Omental fat pad (tissue), 4 donors: ENCODE results near the gene TANC1. TPM values are rescaled to one million over a fixed set of nuclear protein-coding genes. Genes with fewer than 3 reads are reported as not detected.

Source experiments
- ATAC-seq: fragments of 150-250 bp; one replicate; pipeline ENCODE4 v1.9.1; 2016; ENCODE audit warnings: mild to moderate bottlenecking, moderate library complexity; ENCODE audit not compliant: low FRiP score
- DNase-seq: peaks from one replicate; pipeline ENCODE4 v3.0.0-alpha.2; 2019; ENCODE audit warnings: low spot score
- CTCF ChIP-seq, 3 donors: fragments of 450-650 bp; IDR thresholded peaks; one replicate each; pipeline ENCODE4 v1.5.1; 2016 to 2017; ENCODE audit warnings: antibody characterized with exemption in 3 of 3, mild to moderate bottlenecking in 3 of 3, moderate library complexity in 2 of 3
- total RNA-seq, 4 donors: library from RNA; depleted of rRNA; stranded (reverse); fragments of >200 nt; gene quantifications; one replicate each; pipeline ENCODE4 v1.1.0, GENCODE V29; 2016

TANC1 gene
- total RNA-seq, 4 donors from 2014 or later = 26.4 to 72.5 (median 34.9) TPM

GRCh38 chr2:159206736-159207380 lies 238.4 kb downstream of the TANC1 start:
- DNase-seq = no peak

GRCh38 chr2:159208438-159208837 lies 240.0 kb downstream of the TANC1 start:
- no peak for TF ChIP-seq CTCF (IDR thresholded peaks at IDR 0.05)
- DNase-seq (no peak), ATAC-seq (no peak)

More at GRCh38 chr2:159206736-159207380, 238.4 kb downstream of the TANC1 start:
- no peak for TF ChIP-seq CTCF (IDR thresholded peaks at IDR 0.05)
- ATAC-seq = no peak

GRCh38 chr2:159209341-159210306 lies 241.2 kb downstream of the TANC1 start:
- ATAC-seq (no peak), DNase-seq (no peak)
- no peak for TF ChIP-seq CTCF (IDR thresholded peaks at IDR 0.05)

- ATAC-seq (no peak), DNase-seq (no peak)
- no peak for TF ChIP-seq CTCF (IDR thresholded peaks at IDR 0.05)
These were observed 243.3 kb downstream of the TANC1 start for GRCh38 chr2:159211447-159212396.

- DNase-seq = no peak
- TF ChIP-seq CTCF (IDR thresholded peaks at IDR 0.05) = no peak
These were observed 244.9 kb downstream of the TANC1 start for GRCh38 chr2:159213296-159213695.

GRCh38 chr2:159214325-159214865 lies 246.0 kb downstream of the TANC1 start:
- TF ChIP-seq CTCF (IDR thresholded peaks at IDR 0.05) = no peak
- no peak for DNase-seq

More at GRCh38 chr2:159213296-159213695, 244.9 kb downstream of the TANC1 start:
- no peak for ATAC-seq

More at GRCh38 chr2:159214325-159214865, 246.0 kb downstream of the TANC1 start:
- ATAC-seq = no peak
